ENCODE measurements around the gene SYT17.

SYT17 gene

DNA sequence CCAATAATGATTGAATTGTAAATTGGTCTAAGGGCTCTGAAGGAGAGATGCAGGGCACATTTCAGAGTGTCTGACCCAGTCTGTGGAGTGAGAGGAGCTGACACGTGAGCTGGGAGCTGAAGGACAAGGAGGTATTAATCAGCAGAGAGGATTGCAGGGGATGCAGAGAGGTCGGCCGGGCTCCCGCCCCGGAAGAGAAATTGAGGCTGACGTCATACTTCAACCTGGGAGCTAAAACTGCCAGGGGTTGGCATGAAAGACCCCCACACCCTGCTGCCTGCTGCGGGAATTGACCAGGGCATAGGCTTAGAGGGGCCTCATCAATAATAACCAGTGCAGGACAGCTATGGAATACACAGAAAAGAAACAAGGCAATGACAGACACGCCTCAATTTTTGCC lies 63.8 kb downstream of the SYT17 start:
- DNase-seq (ENCODE audit: low read depth), result no peak
- TF ChIP-seq, protein P1, sequence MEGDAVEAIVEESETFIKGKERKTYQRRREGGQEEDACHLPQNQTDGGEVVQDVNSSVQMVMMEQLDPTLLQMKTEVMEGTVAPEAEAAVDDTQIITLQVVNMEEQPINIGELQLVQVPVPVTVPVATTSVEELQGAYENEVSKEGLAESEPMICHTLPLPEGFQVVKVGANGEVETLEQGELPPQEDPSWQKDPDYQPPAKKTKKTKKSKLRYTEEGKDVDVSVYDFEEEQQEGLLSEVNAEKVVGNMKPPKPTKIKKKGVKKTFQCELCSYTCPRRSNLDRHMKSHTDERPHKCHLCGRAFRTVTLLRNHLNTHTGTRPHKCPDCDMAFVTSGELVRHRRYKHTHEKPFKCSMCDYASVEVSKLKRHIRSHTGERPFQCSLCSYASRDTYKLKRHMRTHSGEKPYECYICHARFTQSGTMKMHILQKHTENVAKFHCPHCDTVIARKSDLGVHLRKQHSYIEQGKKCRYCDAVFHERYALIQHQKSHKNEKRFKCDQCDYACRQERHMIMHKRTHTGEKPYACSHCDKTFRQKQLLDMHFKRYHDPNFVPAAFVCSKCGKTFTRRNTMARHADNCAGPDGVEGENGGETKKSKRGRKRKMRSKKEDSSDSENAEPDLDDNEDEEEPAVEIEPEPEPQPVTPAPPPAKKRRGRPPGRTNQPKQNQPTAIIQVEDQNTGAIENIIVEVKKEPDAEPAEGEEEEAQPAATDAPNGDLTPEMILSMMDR (IDR thresholded peaks at IDR 0.05; ENCODE audit: control insufficient read depth, extremely low read depth, insufficient read depth), result no peak
- no peak overlapping the region for H3K4me3 ChIP-seq (ENCODE audit: low read depth, low read length)

DNA sequence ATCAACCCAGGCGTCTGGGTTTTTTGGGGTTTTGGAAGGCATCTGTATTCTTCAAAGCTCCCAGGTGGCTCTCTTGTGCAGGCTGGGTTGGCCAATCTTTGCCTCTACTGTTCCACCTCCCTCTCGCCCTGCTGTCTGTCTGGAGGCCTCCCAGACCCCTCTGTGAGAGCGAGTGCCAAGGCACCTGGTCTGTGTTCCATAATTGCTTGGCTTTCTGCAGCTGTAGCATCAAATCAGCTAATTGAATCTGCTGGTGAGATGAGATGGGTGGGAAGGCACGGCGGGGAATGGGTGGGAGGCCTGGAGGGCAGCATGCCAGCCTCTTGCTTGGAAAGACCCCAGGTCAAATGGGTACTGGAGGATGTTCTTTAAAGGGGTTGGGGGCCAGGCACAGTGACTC lies 64.9 kb downstream of the SYT17 start:
- DNase-seq (ENCODE audit: low read depth), result no peak
- no peak overlapping the region for H3K4me3 ChIP-seq (ENCODE audit: low read depth, low read length)
- TF ChIP-seq, protein P1 (IDR thresholded peaks at IDR 0.05; ENCODE audit: control insufficient read depth, extremely low read depth, insufficient read depth), result no peak

DNA sequence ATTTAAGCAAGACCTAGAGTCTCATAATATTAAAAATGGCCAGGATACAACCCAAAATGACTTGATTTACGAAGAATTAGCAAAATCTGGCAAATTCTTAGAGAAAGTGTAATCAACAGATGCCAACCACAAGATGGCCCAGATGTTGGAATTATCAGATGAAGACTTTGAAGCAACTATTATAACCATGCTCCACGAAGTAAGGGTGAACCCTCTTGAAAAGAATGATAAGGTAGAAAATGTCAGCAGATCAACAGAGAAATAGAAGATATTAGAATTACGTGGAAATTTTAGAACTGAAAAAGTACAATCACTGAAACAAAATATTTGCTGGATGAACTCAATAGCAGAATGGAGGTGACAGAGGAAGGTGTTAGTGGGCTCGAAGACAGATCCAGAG lies 67.4 kb downstream of the SYT17 start:
- TF ChIP-seq, protein P1 (IDR thresholded peaks at IDR 0.05; ENCODE audit: control insufficient read depth, extremely low read depth, insufficient read depth), result no peak
- no peak for DNase-seq (ENCODE audit: low read depth)
- no peak overlapping the region for H3K4me3 ChIP-seq (ENCODE audit: low read depth, low read length)

- TF ChIP-seq, protein P1 (IDR thresholded peaks at IDR 0.05; ENCODE audit: control insufficient read depth, extremely low read depth, insufficient read depth), result no peak
- no peak overlapping the region for H3K4me3 ChIP-seq (ENCODE audit: low read depth, low read length)
- no peak for DNase-seq (ENCODE audit: low read depth)
These were observed 67.8 kb downstream of the SYT17 start for GRCh38 chr16:19235886-19236285.

DNA sequence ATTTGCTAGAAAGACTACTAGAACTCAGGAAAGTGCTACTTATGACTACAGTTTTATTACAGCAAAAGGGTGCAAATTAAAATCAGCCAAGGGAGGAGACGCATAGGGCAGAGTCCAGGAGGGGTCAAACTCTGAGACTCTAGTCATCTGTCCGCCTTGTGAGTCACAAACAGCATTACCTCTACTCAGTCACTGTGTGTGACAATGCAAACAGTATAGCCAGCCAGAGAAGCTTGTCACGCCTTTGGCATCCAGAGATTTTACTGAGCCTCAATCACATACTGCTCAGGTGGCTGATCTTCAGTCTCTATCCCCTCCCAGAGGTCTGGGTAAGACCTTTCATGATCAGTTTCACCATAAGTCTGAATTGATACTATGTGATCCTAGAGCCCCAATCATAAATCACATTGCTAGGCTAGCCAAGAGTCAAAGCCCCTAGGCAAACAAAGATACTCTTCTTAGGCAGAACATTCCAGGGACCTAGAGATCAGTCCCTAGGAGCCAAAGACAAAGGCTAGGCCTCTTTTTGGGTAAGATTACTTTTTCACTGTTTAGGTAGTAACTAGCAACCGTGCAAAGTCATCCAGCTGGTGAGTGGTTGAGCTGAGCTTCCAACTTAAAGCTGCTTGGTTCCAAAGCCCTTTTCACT lies 68.6 kb downstream of the SYT17 start:
- no peak for DNase-seq (ENCODE audit: low read depth)
- H3K4me3 ChIP-seq (ENCODE audit: low read depth, low read length), result no peak overlapping the region
- TF ChIP-seq, protein P1 (IDR thresholded peaks at IDR 0.05; ENCODE audit: control insufficient read depth, extremely low read depth, insufficient read depth), result no peak

DNA sequence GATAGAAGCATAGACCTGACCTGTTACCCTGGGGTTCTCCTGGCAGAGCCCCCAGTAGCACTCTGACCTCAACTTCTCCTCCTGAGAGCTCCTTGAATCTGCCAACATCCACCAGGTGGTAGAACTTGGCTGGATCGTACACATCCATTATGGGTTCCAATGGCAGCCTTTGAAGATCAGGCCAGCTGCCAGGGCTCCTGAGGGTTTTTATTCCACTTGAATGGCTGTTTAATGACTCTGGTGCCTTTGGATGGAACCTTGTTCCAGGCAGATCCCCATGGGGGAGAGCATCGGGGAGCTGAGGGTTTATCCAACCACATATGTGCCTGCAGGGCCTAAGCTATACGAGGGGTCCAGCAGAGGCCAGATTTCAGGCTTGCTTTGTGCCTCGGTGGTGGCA lies 70.4 kb downstream of the SYT17 start:
- DNase-seq (ENCODE audit: low read depth), result no peak
- no peak overlapping the region for H3K4me3 ChIP-seq (ENCODE audit: low read depth, low read length)
- TF ChIP-seq, protein P1 (IDR thresholded peaks at IDR 0.05; ENCODE audit: control insufficient read depth, extremely low read depth, insufficient read depth), result no peak

GRCh38 chr16:19239511-19240155 lies 71.6 kb downstream of the SYT17 start:
- no peak for DNase-seq (ENCODE audit: low read depth)
- TF ChIP-seq, protein P1 (IDR thresholded peaks at IDR 0.05; ENCODE audit: control insufficient read depth, extremely low read depth, insufficient read depth), result no peak
- H3K4me3 ChIP-seq (ENCODE audit: low read depth, low read length), result no peak overlapping the region

Measured in LNCaP clone FGC (cell line).